ENCODE results near the gene ZIC2.

The ZIC2 gene

GRCh38 chr13:99935772-99936171, 45.8 kb upstream of the ZIC2 start (continued):
- TF ChIP-seq ZSCAN18 (tag by site-specific recombination; IDR thresholded peaks at IDR 0.05), result no peak
- no peak for TF ChIP-seq ZNF626 (tag by site-specific recombination; IDR thresholded peaks at IDR 0.05)
- no peak for TF ChIP-seq ZNF354C (tag by site-specific recombination; IDR thresholded peaks at IDR 0.05; ENCODE audit: borderline replicate concordance, low read depth)
- no peak for TF ChIP-seq ZNF701 (tag by site-specific recombination; IDR thresholded peaks at IDR 0.05)
- TF ChIP-seq KLF1 (tag by site-specific recombination; IDR thresholded peaks at IDR 0.05), result no peak
- no peak for TF ChIP-seq SALL2 (tag by site-specific recombination; IDR thresholded peaks at IDR 0.05; ENCODE audit: borderline replicate concordance)

- H3K4me3 ChIP-seq (ENCODE audit: low read depth, low read length), result no peak overlapping the region
- no peaks in the 10 kb centered on the region for H3K36me3 ChIP-seq (ENCODE audit: control insufficient read depth in 2 of 2, insufficient read depth in 1 of 2, low read length in 2 of 2)
- CTCF ChIA-PET, result no interaction called here
- H3K27ac ChIP-seq (ENCODE audit: extremely low read depth, low read depth, low read length), result no peak overlapping the region
- TF ChIP-seq ZNF398 (tag by site-specific recombination; IDR thresholded peaks at IDR 0.05) (no peak), PRDM4 (tag by site-specific recombination; IDR thresholded peaks at IDR 0.05) (no peak), ZNF747 (tag by site-specific recombination; IDR thresholded peaks at IDR 0.05) (no peak)
- H3K4me1 ChIP-seq (ENCODE audit: control insufficient read depth, insufficient read depth, low read length), result no peaks in the 10 kb centered on the region
- POLR2A ChIA-PET, result no interaction called here
- no peaks in the 10 kb centered on the region for H3K9me3 ChIP-seq (ENCODE audit: control insufficient read depth, insufficient read depth, low read depth, low read length)
These were observed 42.9 kb upstream of the ZIC2 start for GRCh38 chr13:99938635-99939034.

GRCh38 chr13:99941086-99941485, 40.5 kb upstream of the ZIC2 start:
- Histone ChIP-seq H3K27ac (ENCODE audit: extremely low read depth, low read depth, low read length) (no peak overlapping the region), H3K9me3 (ENCODE audit: control insufficient read depth, insufficient read depth, low read depth, low read length) (no peaks in the 10 kb centered on the region), H3K4me1 (ENCODE audit: control insufficient read depth, insufficient read depth, low read length) (no peaks in the 10 kb centered on the region), H3K36me3 (ENCODE audit: control insufficient read depth in 2 of 2, insufficient read depth in 1 of 2, low read length in 2 of 2) (no peaks in the 10 kb centered on the region), H3K4me3 (ENCODE audit: low read depth, low read length) (no peak overlapping the region)
- CTCF ChIA-PET, result interaction anchor here (0.6 kb wide), 1 partner anchor 293 kb away, joined by 4 read pairs; no protein-coding TSS in a partner anchor
- POLR2A ChIA-PET, result no interaction called here
- TF ChIP-seq ZNF529 (tag by site-specific recombination; IDR thresholded peaks at IDR 0.05; ENCODE audit: insufficient replicate concordance) (no peak), PRDM10 (tag by site-specific recombination; IDR thresholded peaks at IDR 0.05) (no peak), ZNF24 (tag by site-specific recombination; IDR thresholded peaks at IDR 0.05) (no peak), ZNF112 (tag by site-specific recombination; IDR thresholded peaks at IDR 0.05) (no peak), ZNF416 (tag by site-specific recombination; IDR thresholded peaks at IDR 0.05) (no peak), ZNF266 (tag by site-specific recombination; IDR thresholded peaks at IDR 0.05; ENCODE audit: low read depth) (no peak), ZNF76 (tag by site-specific recombination; IDR thresholded peaks at IDR 0.05; ENCODE audit: borderline replicate concordance, low read depth) (no peak), ZNF19 (tag by site-specific recombination; IDR thresholded peaks at IDR 0.05; ENCODE audit: low read depth) (no peak), ELK4 (IDR thresholded peaks at IDR 0.05; ENCODE audit: borderline replicate concordance, low read depth, low read length) (no peak), ZNF433 (tag by site-specific recombination; IDR thresholded peaks at IDR 0.05; ENCODE audit: low read depth) (no peak), ZNF626 (tag by site-specific recombination; IDR thresholded peaks at IDR 0.05) (no peak), BCL11A (tag by site-specific recombination; IDR thresholded peaks at IDR 0.05; ENCODE audit: low read depth) (no peak), REPIN1 (tag by site-specific recombination; IDR thresholded peaks at IDR 0.05; ENCODE audit: low read depth) (no peak), GLI4 (tag by site-specific recombination; IDR thresholded peaks at IDR 0.05) (no peak), ZNF302 (tag by site-specific recombination; IDR thresholded peaks at IDR 0.05; ENCODE audit: low read depth) (no peak)
